HG03558 (cell line): ENCODE data around the gene ITPR1.

Source experiments
- ATAC-seq: cut with Tn5 transposase; IDR thresholded peaks from one replicate; pipeline ENCODE4 v1.9.1; 2021; ENCODE audit warnings: moderate number of reproducible peaks; ENCODE audit not compliant: unreplicated experiment; ENCODE audit errors: extremely low read depth

The ITPR1 gene

DNA sequence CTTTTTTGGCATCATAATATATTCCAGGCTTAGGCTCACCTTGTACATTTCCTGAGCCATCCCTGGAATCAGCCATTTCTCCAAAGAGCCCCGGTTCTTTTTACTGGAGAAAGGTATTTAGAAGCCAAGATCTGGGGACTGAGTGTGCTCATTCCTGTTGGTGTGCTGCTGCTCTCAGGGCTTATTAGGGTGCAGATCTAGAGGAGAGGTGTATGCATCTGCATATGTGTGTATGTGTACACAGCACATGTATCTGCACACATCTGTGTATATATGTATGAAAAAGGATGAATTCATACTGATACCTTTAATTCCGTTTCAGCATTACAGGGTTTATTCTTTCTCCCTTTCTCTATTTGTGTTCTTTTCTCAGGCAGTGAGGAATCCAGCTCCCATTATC lies 324.0 kb downstream of the ITPR1 start:
- no peak for ATAC-seq

DNA sequence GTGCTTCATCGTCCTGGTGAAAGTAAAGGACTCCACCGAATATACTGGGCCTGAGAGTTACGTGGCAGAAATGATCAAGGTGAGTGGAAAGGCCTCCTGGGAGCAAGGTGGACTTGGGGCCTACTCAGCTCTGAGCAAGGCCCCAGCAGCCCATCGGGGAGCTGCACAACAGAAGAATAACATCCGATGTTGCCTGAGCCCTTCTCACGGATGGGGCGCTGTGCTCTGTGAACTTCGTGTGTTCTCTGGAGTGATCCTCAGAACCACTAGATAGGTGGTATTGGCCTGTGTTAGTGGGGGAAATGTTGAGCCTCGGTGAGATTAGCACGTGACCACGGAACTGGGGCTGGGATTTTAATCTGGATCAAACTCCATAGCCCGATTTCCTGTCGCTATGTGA lies 325.0 kb downstream of the ITPR1 start:
- no peak for ATAC-seq

DNA sequence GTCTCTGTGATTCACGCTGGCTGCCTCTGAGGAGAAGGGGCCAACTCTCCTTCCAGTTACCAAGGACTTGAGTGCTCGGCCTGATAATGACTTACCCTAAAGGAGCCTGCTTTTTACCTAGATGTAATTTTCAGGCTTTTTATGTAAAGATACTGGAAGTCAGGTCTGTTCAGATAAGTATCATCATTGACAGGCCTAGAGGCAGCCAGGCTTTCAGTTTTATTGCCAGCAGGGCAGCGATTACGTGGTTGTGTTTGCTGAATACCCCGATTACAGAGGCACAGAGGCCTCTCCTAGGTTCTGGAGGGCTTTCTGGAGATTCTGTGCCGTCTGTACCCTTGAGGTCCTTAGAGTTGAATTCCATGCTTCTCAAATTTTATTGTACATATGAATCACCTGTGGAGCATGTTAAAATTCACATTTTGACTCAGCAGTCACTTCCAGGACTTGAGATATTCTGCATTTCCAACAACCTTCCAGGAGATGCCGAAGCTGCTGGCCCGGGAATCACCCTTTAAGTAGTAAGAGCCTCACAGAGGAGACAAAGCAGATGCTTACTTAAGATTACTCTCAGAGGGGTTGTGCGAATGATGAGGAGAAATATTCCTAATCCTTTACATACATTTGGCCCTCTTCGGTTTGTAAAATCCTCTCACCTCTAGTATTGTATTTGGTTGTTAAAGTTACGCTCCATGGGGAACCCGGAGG lies 326.0 kb downstream of the ITPR1 start:
- no peak for ATAC-seq

DNA sequence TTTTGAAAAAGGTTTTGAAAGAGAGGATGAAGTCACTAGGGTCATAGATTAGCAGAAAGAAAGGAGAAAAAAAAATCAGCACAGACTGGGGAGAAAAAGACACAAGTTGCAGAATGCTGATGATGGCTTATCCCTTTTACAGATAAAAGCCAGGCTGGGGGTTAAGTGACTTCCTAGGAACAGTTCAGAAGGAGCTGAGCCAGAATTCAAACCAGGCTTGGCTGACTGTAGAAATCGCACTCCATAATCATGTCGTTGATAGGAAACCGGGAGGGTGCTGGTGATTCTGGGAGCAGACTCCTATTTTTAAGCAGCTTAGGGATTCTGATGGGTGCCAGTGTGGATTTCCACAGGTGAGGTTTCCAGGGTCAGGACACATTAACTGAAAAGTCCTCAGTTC lies 326.6 kb downstream of the ITPR1 start:
- no peak for ATAC-seq

DNA sequence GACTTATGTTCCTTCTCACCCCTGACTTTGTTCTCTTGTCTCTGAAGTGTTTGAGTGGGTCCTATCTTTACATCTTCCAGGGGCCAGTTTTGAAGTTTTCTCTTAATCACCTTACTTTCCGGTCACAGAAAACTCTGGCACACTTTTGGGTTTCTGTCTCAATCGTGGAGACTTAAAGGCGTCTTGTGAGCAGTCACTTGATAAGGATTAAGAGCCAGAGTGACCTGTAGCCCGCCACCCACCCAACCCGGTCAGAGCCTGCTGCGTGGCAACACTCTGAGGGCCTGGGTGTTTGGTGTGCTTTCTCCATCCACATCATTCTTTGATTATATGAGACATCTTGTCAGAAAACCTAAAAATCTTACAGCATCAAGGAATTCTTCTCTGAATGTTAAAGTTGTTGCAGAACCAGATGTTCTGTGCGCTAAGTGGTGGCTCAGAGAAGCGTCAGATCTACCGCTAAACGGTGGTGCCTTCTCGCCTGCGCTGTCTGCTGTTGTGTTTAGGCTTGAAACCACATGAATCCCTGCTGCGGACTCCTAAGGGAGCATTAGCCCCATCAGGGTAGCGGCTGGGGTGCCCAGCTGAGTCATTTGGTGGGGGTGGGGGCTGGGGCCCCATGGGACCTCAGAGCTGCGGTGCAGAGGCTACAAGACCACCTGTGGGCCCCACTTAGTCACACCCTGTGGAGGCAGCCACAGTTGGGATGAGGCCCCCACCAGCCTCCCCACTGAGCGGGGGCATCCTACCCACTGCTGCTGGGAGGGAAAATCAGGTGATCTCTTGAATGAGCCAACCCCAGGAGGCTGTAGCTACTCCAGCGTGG lies 327.4 kb downstream of the ITPR1 start:
- no peak for ATAC-seq

DNA sequence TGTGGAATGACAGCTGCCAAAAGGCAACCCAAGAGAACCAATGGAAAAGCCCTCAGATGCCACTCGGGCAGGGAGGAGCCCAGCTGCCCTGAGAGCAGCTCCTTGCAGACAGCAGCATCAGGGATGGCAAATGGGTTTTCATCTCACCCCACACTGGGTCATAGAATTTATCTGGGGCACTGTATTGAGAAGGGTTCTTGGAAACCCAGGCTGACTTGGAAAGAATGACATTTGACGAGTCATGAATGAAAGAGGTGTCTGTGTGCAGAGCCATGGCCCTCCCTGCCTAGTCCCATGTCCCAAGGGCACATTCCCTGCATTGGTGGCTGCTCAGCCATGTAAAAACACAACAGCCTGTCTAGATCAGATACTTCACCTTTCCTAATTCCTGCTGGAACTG lies 328.2 kb downstream of the ITPR1 start:
- no peak for ATAC-seq

DNA sequence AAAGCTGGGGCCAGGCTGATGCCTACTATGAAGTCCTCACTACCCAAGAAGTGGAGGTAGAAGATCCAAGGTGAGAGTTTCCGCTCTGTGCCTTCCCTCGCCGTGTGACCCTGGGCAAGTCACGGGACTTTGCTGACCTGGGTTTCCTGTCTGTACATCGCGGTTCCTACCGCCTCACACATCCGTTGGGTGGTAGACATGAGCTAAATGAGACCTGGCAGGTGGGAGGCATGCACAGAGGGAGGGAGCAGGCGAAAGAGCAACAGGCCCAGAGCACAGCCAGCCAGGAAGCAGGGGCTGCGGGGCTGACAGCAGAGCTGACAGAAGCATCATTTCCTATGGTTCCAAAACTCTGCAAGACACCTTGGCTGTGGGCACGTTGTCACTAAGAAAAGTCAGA lies 328.8 kb downstream of the ITPR1 start:
- ATAC-seq, result no peak

DNA sequence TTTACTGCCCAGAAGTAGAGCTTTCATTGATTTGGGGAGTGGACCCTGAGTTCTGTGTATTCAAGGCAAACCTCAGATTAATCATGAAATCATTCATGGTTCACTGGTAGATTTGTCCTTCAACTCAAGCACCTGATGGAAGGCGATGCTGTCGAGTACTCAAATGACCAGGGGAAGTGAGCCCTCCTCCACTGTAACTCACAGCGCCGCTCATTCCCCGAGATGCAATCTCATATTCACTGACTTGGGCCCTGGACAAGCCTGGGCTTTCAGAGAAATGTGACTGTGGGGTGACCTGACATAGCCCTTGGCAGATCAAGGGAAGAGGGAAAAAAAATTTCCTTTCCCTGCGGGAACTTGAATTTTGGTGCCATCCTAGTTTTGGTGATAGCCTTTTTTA lies 329.4 kb downstream of the ITPR1 start:
- ATAC-seq, result no peak

DNA sequence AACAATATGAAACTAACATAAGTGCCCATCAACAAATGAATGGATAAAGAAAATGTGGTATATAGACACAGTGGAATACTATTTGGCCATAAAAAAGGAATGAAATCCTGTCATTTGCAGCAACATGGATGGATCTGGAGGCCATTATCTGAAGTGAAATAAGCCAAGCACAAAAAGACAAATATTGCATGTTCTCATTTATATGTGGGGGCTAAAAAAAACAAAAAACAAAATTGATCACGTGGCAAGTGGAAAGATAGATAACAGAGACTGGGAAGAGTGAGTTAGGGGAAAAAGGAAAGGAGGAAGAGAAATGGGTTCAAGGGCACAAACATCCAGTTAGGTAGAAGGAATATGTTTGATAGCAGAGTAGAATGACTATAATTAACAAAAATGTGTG lies 330.2 kb downstream of the ITPR1 start:
- no peak for ATAC-seq

DNA sequence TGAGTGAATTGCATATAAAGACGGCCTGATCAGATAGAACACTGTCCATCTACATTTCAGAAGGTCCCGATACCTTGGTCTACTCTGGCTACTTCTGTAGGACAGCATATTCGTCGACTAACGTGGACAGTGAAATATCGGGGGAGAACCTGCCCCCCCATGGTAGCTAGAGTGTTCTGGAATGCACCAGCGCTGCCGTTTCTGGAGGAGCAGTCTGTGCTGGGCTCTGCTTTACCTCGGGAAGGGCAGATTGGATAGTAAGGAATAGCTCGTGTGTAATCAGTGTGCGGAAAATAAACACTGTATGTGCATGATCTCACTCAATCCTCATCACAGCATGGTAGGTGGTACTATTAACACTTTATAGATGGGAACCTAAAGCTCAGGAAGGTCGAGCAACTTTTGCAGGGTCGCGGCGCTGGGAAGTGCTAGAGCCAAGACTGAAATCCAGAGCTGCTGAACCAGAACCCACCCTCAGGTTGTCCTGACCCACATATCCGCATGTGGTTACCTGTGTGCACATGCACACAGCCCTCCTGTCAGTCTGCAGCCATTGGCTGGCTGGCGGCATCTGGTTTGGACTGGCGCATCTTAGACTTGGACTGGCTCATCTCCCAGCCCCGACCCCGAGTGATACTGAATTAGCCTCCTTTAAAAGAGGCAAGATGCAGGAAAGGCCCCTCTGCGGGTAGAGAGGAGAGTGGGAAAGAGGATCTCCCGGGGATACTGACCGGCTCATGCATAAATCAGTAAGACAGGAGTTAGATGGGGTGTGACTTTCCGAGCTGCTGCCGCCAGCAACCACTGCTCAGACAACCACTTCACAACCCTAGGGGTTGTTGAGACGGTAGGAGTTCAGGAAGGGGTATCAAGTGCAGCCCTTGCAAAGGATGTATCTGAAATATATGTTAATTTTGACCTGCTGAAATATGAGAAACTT lies 331.1 kb downstream of the ITPR1 start:
- no peak for ATAC-seq

DNA sequence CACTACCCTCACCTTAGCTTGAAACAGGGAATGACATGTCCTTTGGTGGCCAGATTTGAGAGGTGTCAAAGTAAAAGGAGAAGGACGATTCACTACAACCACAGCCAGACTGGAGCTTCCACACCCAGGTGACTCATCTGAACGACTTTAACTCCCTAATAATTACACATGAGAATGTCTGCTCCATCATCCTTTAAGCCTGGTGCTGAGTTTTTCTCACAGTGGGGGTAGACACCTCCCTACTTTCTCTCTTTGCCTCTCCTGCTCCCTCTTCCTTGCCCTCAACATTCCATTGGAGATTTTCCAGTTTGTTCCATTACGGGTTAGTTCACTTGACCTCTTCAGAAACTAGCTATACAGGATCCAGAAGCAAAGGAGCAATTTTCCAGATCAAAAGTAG lies 331.8 kb downstream of the ITPR1 start:
- ATAC-seq, result no peak

DNA sequence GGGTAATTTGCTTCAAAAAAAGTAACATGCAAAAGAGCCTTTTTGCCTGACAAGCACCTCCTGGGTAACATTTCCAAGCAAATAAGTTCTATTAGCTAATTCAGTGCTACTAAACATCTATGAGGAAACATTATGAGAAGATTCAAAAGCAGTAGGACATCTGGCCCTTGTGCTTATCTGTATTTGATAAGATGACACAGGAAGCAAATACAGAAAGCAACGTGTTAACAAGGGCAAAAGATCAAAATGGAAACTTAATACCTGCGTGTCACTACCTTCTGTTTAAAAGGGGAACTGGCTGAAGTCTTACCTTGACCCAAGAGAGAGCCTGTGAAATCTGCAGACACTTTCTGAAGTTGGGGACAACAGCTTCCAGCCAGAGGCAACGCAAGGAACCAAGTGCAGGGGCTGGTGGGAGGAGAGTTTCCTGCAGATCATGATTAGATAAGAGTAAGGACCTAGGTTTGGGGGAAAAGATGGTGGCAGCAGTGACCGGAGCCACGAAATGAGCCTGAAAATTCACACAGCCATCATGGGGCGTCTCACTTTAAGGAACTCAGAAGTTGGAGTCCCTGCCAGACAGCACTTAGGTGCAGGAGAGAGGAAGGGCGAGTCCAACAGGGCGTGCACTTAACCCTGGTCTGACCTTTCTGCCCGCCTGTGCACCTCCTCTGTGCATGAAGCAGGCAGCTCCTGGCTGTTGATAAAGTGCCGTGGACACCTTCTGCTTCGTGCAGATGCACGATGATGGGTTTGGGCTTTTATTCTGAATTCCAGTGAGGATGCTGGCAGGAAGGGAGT lies 332.5 kb downstream of the ITPR1 start:
- no peak for ATAC-seq

DNA sequence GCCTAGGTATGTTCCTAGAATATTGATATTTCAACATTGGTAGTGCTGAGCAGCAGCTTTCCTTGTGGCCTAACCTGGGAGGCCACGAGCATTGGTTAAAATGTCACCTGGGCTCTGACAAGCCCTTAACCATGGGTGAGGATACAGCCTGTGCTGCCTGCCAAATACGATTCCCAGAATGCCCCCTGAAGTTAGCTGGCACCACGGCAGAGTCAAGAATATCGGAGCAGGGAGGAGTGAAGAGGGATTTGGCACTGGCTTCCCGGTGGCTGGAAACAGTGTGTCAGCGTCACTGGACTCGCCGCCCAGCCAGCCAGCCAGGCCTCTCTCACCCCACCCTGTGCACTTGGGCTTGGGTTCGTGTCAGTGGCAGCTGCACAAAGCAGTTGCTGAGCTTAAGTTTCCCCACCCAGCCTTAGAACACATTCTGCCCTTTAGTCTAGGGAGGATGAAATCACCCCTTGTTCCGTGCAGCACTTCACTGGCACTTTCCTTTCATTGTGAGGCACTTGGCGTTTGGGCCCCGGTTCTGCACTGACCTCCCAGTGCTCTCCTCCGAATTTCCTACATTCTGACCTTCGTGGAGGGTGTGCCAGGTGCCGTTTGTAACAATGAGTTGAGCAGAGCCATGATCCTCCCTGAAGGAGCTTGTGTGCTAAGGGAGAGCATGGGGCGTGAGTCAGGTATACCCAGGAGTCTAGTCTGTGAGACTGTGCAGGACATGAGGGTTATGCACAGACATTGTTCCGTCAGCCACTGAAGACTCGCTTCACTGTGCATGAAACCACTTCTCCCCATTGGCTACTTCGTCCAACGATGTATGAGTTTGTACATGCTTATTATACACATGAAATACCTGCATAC lies 333.3 kb downstream of the ITPR1 start:
- ATAC-seq, result no peak

DNA sequence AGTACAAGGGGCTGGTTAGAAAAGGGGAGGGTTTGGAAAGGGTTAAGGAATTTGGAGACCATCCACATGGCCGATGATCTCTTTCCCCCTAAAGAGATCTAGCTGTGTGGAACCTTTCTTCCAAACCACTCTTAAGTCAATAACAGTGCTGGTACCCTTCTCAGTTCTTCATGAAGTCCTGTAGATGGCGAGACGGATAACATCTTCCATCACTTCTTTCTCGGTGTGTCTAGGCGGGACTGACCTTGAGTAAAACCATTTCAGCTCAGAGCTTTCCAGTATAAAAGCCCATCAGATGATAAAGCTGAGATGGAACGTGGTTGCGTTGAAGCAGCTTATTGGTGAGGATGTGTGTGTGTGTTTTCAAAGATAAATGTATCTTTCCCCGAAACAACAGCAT lies 334.6 kb downstream of the ITPR1 start:
- no peak for ATAC-seq

DNA sequence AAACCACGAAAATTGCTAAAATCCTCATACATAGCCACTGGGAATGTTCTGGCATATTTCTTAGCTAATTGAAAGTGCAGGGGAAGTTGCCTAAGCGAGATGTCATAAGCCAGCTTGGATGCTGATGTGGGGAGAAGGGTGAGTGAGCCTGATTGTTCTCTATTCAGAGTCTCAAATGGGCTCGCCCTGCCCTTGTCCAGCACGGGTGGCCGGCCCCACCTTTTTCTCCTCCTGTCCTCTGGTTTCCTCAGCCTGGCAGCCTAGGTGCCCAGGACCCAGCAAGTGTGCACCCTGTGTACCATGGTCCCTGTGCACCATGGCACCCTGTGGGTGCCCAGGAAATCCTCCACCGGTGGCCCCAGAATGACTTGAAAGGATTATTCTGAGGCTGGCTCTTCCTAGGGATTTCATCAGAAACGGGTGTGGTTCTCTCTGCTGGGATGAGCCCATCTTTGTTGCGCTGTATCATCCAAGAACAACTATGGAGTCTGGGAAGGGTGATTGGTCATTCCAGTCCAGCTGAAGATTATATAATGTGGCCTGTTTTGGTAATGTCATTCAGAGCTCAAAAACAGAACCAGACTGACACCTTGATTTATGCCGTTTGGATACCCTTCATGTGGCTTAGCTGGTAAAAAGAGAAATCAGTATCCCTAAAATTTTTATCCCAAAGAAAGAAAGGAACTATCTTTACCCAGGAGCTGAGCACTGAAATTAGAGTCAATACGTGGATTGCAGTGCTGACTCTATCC lies 335.3 kb downstream of the ITPR1 start:
- no peak for ATAC-seq

DNA sequence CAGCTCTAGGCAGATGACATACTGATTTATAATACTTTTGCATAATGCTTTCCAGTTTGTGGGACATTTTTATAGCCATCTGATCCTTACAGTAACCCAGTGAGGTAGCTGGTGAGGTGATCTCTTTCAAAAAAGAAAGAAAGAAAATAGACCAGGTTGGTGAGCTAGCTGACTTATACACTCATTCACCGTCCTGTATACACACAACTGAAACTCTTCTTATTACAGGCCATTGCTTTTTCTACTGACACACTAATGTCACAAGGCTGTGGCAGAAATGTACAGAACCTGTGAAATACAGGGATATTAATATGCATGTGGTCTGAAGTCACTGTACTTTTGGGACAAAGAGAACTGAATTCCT lies 335.9 kb downstream of the ITPR1 start:
- ATAC-seq, result no peak

DNA sequence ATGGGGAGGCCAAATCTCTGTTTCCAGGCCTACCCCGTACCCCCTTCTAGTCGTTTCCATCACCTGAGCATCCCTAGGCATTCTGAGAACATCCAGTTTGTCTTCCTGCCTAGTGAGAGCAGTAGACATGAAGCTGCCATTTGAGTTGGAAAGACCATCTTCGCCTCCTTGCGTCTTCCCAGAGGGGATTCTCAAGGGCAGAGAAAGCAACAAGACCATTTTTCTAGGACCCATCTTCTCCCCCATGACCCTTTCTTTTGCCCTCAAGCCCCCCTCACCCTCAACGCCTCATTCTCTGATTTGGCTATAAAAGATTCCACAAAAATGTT lies 337.4 kb downstream of the ITPR1 start:
- no peak for ATAC-seq

DNA sequence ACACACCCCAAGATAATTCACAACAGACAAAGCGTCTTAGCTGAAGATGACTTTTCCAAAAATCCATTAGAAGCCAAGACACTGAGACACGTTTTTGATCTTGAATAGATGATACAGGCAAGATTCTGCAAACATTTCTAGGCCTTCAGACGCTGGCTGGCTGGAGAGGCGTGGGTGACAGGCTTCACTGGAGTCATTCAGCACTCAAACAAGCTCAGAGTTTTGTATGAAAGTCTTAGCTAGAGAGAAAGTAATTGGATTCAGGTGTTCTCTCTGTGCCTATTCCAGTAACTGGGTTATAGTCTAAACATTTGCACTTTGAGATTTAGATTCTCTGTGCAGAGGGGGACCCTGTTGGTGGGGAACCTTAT lies 338.4 kb downstream of the ITPR1 start:
- ATAC-seq, result no peak

DNA sequence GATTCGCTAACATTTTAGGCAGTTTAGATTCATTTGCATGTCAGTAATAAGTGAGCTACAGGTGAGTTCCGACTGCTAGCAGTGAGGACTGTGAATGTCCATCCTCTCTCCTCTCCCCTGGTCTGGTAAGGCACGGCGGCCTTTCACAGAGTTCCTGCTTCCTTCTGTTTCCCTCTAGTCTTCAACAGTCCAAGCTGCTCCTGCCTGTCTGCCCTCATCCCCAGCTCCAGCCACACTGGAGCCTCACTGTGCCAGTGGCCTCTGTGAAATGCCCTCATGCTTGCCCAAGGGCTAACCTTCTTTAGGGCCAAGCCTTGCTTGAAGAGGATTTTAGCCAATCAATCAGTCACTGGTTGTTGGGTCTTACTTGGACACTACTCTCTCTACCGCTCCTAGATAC lies 340.3 kb downstream of the ITPR1 start:
- no peak for ATAC-seq
